ENCODE measurements around the gene CFAP161.
"Not testable (repeated sequence)": the region's sequence is repeated elsewhere in the genome, so short reads cannot be mapped to it uniquely, and the experiment has no call there.

Gene CFAP161

GRCh38 chr15:81158561-81158960 is 24.5 kb downstream of the CFAP161 start:
- not testable (repeated sequence) for H3K9me3 Mint-ChIP-seq; H3K4me3 Mint-ChIP-seq; H3K27me3 Mint-ChIP-seq; H3K27ac Mint-ChIP-seq; H3K36me3 Mint-ChIP-seq (ENCODE audit: low read depth); DNase-seq
- H3K4me1 Mint-ChIP-seq (ENCODE audit: low read depth) = peaks cover 37% of the 10 kb centered on the region

DNA sequence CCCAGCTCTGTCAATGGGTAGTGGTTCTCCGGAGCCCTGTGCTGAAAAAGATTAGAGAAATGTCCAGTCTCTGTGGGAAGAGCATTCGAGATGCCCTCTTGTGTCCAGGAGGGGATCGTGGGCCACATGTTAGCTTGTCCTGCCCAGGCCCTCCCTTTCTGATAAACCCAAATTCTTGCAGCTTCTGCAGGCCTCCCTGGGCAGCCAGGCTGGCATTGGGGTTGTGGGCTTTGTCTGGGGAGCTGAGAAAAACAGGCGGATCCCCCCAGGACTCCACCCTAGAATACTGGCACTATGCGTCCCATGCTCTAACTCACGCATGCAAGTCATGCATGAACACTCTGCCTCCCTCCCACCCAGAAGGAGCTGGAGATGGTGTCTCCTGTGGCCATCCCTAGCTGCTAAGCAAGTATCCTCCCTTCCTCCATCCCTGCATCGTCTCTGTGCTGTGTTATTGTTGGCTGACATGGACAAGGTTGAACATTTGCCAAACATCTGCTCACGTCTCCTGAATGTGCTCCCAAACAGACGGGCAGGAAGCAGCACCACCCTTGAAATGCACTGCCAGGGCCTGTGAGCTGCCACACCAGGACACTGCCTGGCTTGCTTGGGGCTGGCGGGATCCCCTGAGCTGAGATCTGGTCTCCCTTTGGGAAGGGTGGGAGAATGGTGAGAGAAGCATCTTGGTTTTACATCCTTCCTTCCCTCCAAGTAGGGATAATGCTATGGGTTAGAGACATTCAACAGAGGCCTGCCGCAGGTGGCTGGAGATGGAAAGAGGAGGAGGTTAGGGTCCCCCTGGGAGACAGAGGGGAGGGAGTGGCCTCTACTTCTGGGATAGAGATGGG is 26.5 kb downstream of the CFAP161 start:
- H3K4me3 Mint-ChIP-seq = no peak overlapping the region
- H3K9me3 Mint-ChIP-seq = no peaks in the 10 kb centered on the region
- no peaks in the 10 kb centered on the region for H3K27me3 Mint-ChIP-seq
- peaks cover 43% of the 10 kb centered on the region for H3K4me1 Mint-ChIP-seq (ENCODE audit: low read depth)
- DNase-seq = no peak
- no peaks in the 10 kb centered on the region for H3K36me3 Mint-ChIP-seq (ENCODE audit: low read depth)
- no peak overlapping the region for H3K27ac Mint-ChIP-seq

DNA sequence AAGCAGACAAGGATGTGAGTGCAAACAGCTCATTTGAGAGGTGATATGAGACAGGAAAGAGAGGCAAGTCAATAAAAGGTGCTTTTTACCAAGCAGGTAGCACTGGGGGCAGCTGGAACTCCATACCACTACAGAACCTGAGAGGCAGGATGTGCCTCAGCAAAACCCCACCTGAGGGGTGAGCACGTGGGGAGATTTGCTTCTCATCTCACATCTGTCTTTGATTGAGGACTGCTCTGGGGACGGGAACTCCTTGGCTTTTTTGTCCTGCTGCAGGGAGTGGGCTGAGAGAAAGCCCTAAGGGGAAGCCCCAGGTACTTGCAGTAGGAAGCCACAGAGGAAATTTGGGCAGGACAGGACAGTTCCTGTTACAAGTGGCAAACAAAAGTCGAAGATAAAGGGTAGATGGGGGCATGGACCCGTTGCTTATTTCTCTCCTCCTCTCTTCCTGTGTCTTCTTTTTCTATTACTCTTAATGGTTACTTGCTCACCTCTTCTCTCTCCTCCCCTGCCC is 27.1 kb downstream of the CFAP161 start:
- H3K27ac Mint-ChIP-seq = no peak overlapping the region
- no peaks in the 10 kb centered on the region for H3K27me3 Mint-ChIP-seq
- H3K4me3 Mint-ChIP-seq = no peak overlapping the region
- no peaks in the 10 kb centered on the region for H3K9me3 Mint-ChIP-seq
- DNase-seq = no peak
- H3K36me3 Mint-ChIP-seq (ENCODE audit: low read depth) = no peaks in the 10 kb centered on the region
- peaks cover 39% of the 10 kb centered on the region for H3K4me1 Mint-ChIP-seq (ENCODE audit: low read depth)

DNA sequence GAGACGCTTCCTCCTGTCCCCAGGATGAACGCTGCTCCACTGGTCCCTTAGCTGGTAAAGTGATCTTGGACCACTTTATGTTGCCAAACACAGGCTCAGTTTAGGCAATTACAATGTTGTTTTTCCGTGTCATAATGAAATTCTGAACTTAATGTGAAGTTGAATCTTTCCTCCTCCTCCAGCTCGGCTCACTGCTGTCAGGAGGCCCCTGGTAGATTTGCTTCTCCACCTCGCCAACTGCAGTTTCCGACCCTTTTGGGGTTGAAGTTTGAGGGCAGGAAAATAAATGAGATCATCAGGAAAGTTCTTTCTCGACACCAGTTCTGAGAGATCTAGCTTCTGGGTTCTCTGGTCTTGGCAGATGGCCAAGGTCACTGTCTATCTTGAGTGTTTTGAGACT is 27.8 kb downstream of the CFAP161 start:
- Mint-ChIP-seq H3K27me3 (no peaks in the 10 kb centered on the region), H3K9me3 (no peaks in the 10 kb centered on the region), H3K27ac (peak overlapping the region; percentile 30), H3K4me3 (no peak overlapping the region), H3K4me1 (ENCODE audit: low read depth) (peaks cover 37% of the 10 kb centered on the region), H3K36me3 (ENCODE audit: low read depth) (no peaks in the 10 kb centered on the region)
- DNase-seq = no peak

DNA sequence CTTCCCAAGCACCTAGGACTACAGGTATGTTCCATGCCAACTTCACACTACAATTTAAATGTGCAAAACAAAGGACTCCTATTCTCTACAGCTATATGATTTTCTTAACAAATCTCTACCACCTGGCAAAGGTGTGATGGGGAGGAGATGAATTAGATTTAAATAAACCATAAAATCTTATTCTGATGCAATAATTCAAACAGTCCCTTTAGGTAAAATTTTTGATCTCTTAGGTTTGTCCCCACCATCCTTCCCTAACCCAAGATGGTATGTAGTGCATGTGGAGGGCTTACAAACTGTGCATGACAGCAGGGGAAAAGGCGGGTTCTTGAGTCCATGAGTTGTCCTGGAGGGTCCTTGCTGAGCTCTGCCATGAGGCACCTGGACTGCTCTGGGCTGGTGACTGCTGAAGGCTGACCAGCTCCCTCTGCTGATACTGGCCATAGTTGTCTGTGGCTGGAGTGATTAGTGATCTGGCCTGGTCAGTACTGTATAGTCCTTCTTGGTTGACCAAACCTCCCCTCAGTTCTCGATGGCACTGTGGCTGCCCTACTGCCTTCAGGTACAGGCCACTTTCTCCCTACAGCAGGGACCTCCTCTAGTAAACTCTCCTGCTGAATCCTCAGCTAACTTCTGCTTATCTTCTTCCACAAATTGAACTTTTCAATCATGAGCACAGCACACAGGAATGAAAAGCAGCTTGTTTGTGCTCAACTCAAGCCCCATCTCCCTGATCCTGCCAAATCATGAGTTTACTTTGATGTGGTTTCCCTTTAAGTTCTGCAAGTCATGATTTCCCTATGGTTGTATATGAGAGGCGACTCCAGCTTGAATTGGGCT is 30.1 kb downstream of the CFAP161 start:
- Mint-ChIP-seq H3K27ac (no peak overlapping the region), H3K4me3 (no peak overlapping the region), H3K27me3 (no peaks in the 10 kb centered on the region), H3K4me1 (ENCODE audit: low read depth) (peaks cover 41% of the 10 kb centered on the region), H3K36me3 (ENCODE audit: low read depth) (no peaks in the 10 kb centered on the region), H3K9me3 (no peaks in the 10 kb centered on the region)
- DNase-seq = no peak

- H3K9me3 Mint-ChIP-seq = no peaks in the 10 kb centered on the region
- peaks cover 41% of the 10 kb centered on the region for H3K4me1 Mint-ChIP-seq (ENCODE audit: low read depth)
- H3K27me3 Mint-ChIP-seq = no peaks in the 10 kb centered on the region
- H3K36me3 Mint-ChIP-seq (ENCODE audit: low read depth) = no peaks in the 10 kb centered on the region
- no peak overlapping the region for H3K27ac Mint-ChIP-seq
- H3K4me3 Mint-ChIP-seq = no peak overlapping the region
- DNase-seq = no peak
Observed at GRCh38 chr15:81165535-81165934, 31.5 kb downstream of the CFAP161 start.

DNA sequence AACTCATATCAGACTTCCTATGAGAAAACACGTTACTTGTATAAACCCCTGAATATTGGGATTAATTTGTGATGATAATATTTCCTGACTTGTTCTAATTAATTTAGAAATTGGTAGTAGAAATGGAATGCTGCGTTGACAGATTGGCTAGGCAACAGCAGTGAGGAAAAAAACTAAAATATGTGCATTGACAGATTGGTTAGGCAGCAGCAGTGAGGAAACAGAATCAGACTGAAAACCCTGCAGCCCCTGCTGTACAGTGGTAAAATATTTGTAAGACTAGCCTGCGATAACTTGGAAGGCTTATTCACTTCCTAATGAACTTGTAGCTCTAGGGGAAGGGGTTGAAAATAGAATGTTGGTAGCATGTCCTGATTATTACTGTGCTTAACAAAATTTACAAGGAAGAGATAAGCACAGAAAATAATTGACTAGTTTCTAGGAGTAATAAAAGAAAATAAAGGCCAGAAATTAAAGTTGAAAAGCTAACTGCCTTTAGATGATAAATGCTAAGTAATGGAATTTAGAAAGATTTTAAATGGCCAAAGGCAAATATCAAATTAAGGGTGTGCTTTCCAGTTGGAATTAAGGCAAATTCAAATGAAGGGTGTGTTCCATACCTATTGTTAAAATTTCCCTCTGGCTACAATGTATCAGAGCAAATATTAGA is 32.7 kb downstream of the CFAP161 start:
- no peak overlapping the region for H3K4me3 Mint-ChIP-seq
- H3K27ac Mint-ChIP-seq = no peak overlapping the region
- H3K9me3 Mint-ChIP-seq = no peaks in the 10 kb centered on the region
- peaks cover 28% of the 10 kb centered on the region for H3K4me1 Mint-ChIP-seq (ENCODE audit: low read depth)
- no peaks in the 10 kb centered on the region for H3K27me3 Mint-ChIP-seq
- H3K36me3 Mint-ChIP-seq (ENCODE audit: low read depth) = no peaks in the 10 kb centered on the region
- no peak for DNase-seq

DNA sequence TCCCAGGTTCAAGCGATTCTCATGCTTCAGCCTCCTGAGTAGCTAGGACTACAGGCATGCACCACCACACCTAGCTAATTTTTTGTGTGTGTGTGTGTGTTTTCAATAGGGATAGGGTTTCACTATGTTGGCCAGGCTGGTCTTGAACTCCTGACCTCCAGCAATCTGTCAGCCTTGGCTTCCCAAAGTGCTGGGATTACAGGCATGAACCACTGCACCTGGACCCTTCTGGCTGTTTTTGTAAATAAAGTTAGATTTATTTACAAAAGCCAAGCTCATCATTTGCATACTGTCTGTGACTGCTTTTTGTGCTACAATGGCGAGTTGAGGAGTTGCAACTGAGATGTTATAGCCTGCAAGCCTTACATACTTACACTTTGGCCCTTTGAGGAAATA is 34.1 kb downstream of the CFAP161 start:
- DNase-seq = no peak
- no peak overlapping the region for H3K27ac Mint-ChIP-seq
- H3K4me1 Mint-ChIP-seq (ENCODE audit: low read depth) = peaks cover 20% of the 10 kb centered on the region
- H3K36me3 Mint-ChIP-seq (ENCODE audit: low read depth) = no peaks in the 10 kb centered on the region
- H3K9me3 Mint-ChIP-seq = no peaks in the 10 kb centered on the region
- no peaks in the 10 kb centered on the region for H3K27me3 Mint-ChIP-seq
- no peak overlapping the region for H3K4me3 Mint-ChIP-seq

DNA sequence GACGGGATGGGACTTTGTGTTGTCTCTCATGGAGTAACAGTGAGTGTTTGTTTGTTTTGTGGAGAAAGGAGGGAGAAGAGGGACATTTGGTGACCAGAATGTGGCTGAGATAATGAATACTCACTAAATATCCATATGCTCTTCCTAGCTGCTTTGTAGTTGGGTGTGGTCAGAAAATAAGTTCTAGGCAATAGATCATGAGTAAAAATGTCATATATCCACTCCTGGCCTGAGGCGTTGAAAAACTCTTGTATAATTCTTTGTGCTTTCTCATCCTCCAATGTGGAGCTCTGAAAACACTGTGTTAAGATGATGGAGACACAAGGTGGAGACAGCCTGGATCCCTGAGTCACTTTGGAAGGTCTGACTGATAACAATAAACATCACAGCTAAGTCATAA is 34.6 kb downstream of the CFAP161 start:
- peaks cover 20% of the 10 kb centered on the region for H3K4me1 Mint-ChIP-seq (ENCODE audit: low read depth)
- H3K9me3 Mint-ChIP-seq = no peaks in the 10 kb centered on the region
- no peaks in the 10 kb centered on the region for H3K36me3 Mint-ChIP-seq (ENCODE audit: low read depth)
- H3K4me3 Mint-ChIP-seq = no peak overlapping the region
- H3K27ac Mint-ChIP-seq = no peak overlapping the region
- DNase-seq = no peak
- H3K27me3 Mint-ChIP-seq = no peaks in the 10 kb centered on the region

GRCh38 chr15:81170511-81170910 is 36.4 kb downstream of the CFAP161 start:
- H3K4me3 Mint-ChIP-seq = no peak overlapping the region
- H3K9me3 Mint-ChIP-seq = no peaks in the 10 kb centered on the region
- H3K36me3 Mint-ChIP-seq (ENCODE audit: low read depth) = no peaks in the 10 kb centered on the region
- H3K27me3 Mint-ChIP-seq = no peaks in the 10 kb centered on the region
- H3K27ac Mint-ChIP-seq = no peak overlapping the region
- H3K4me1 Mint-ChIP-seq (ENCODE audit: low read depth) = peaks cover 14% of the 10 kb centered on the region
- no peak for DNase-seq

DNA sequence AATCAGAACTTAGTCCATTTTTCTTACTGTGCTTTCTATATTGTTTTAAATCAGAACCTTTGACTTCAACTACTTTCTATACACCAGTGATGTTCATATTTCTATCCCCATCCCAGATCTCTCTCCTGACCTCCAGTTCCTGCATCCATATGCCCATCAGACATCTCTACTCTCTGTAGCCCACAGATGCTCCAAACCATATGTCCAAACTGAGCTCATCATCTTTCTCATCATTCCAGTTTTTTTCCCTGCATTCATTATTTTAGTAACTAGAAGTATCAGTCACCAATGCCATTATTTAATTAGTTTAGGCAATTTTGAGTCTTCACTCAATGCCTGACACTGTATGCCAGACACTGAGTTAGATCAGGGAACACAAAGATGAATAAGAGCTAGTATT is 37.2 kb downstream of the CFAP161 start:
- Mint-ChIP-seq H3K4me1 (ENCODE audit: low read depth) (peaks cover 14% of the 10 kb centered on the region), H3K27ac (no peak overlapping the region), H3K9me3 (no peaks in the 10 kb centered on the region), H3K36me3 (ENCODE audit: low read depth) (no peaks in the 10 kb centered on the region), H3K27me3 (no peaks in the 10 kb centered on the region), H3K4me3 (no peak overlapping the region)
- no peak for DNase-seq

DNA sequence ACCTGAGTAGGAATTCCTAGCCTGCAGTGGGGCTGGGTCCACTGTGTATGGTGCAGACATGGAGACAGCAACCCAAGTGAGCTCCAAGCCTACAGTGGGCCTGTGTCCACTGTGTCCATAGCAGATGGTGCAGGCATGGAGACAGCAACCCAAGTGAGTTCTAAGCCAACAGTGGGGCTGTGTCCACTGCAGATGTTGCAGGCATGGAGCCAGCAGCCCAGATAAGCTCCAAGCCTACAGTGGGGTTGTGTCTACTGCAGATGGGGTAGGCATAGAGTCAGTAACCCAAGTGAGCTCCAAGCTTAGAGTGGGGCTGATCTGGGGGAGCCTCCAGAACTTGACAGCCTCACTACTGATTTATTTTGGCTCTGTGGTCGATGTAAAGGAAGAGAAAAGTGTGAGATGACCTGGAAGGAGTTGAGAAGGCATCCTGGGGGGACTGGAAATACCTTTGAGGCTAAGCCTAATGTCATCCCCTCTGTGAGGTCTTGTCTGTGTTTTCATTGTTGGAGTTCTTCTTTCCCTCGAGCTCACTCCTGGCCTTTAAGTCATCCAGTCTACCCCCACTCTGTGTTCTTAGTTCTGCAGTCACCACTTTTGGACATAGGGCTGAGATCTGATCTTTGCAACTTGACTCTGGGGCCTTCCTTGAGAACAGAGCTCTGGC is 40.2 kb downstream of the CFAP161 start:
- Mint-ChIP-seq H3K4me3 (no peak overlapping the region), H3K9me3 (no peaks in the 10 kb centered on the region), H3K36me3 (ENCODE audit: low read depth) (no peaks in the 10 kb centered on the region), H3K4me1 (ENCODE audit: low read depth) (no peaks in the 10 kb centered on the region), H3K27ac (no peak overlapping the region), H3K27me3 (no peaks in the 10 kb centered on the region)
- no peak for DNase-seq

GRCh38 chr15:81174792-81175327 is 40.8 kb downstream of the CFAP161 start:
- Mint-ChIP-seq H3K27ac (no peak overlapping the region), H3K27me3 (no peaks in the 10 kb centered on the region), H3K36me3 (ENCODE audit: low read depth) (no peaks in the 10 kb centered on the region), H3K9me3 (no peaks in the 10 kb centered on the region), H3K4me1 (ENCODE audit: low read depth) (no peaks in the 10 kb centered on the region), H3K4me3 (no peak overlapping the region)
- DNase-seq = no peak

- no peaks in the 10 kb centered on the region for H3K4me1 Mint-ChIP-seq (ENCODE audit: low read depth)
- H3K9me3 Mint-ChIP-seq = no peaks in the 10 kb centered on the region
- no peak overlapping the region for H3K27ac Mint-ChIP-seq
- H3K36me3 Mint-ChIP-seq (ENCODE audit: low read depth) = no peaks in the 10 kb centered on the region
- no peak for DNase-seq
- H3K27me3 Mint-ChIP-seq = no peaks in the 10 kb centered on the region
- H3K4me3 Mint-ChIP-seq = no peak overlapping the region
Observed at GRCh38 chr15:81175496-81175895, 41.4 kb downstream of the CFAP161 start.
